A673 (cell line): ENCODE results near the gene KCNAB2. TPM values are rescaled to one million over a fixed set of nuclear protein-coding genes. Genes with fewer than 3 reads are reported as not detected.
"Not testable (repeated sequence)": the region's sequence is repeated elsewhere in the genome, so short reads cannot be mapped to it uniquely, and the experiment has no call there.

Experiments used
- BruUV-seq: library from RNA; stranded (reverse); fragments of 400-500 nt; replicated peaks from 2 replicates; lab custom pipeline; 2021; lab: Mats Ljungman, UMichigan
- CTCF ChIA-PET: fragments of 300-600 bp; sonication (Branson Sonifier 250); formaldehyde crosslinking; loops from one replicate; lab custom pipeline; 2022; ENCODE audit warnings: antibody characterized with exemption; lab: Charles Lee
- POLR2A ChIA-PET: fragments of 300-600 bp; sonication (Branson Sonifier 250); formaldehyde crosslinking; loops from one replicate; lab custom pipeline; 2022; ENCODE audit warnings: antibody characterized with exemption; ENCODE audit not compliant: low non-redundant PET; lab: Charles Lee
- DNase-seq: peaks from one replicate; pipeline ENCODE4 v3.0.0-alpha.2; 2015; ENCODE audit warnings: low spot score
- H3K27ac ChIP-seq: fragments of 200-600 bp; sonication (generic); 2 replicates; pipeline ENCODE4 v1.5.1; 2016; ENCODE audit warnings: mixed run types, low read depth, mild to moderate bottlenecking, mixed read lengths, antibody characterized with exemption, low read length; ENCODE audit not compliant: poor library complexity, severe bottlenecking
- H3K27me3 ChIP-seq: fragments of 200-600 bp; sonication (generic); replicated peaks from 2 replicates; pipeline ENCODE4 v1.6.1; 2017; ENCODE audit warnings: mixed run types, low read depth, mild to moderate bottlenecking, mixed read lengths, antibody characterized with exemption, low read length; ENCODE audit not compliant: insufficient read depth, poor library complexity
- H3K36me3 ChIP-seq: fragments of 200-600 bp; sonication (generic); 2 replicates; pipeline ENCODE4 v1.6.1; 2016; ENCODE audit warnings: mixed run types, mild to moderate bottlenecking, mixed read lengths, antibody characterized with exemption, low read length; ENCODE audit not compliant: insufficient read depth, poor library complexity, severe bottlenecking
- H3K4me1 ChIP-seq: fragments of 200-600 bp; sonication (generic); 2 replicates; pipeline ENCODE4 v1.6.1; 2017; ENCODE audit warnings: mixed run types, mild to moderate bottlenecking, mixed read lengths, antibody characterized with exemption, low read length; ENCODE audit not compliant: insufficient read depth, poor library complexity, severe bottlenecking
- H3K4me3 ChIP-seq: fragments of 200-600 bp; sonication (generic); 2 replicates; pipeline ENCODE4 v1.5.1; 2016; ENCODE audit warnings: low read depth, mixed run types, mild to moderate bottlenecking, mixed read lengths, low read length; ENCODE audit not compliant: poor library complexity, severe bottlenecking
- H3K9me3 ChIP-seq: fragments of 200-600 bp; sonication (generic); 2 replicates; pipeline ENCODE4 v1.6.1; 2016; ENCODE audit warnings: mixed run types, low read depth, mild to moderate bottlenecking, mixed read lengths, antibody characterized with exemption, low read length; ENCODE audit not compliant: poor library complexity, severe bottlenecking
- EZH2 ChIP-seq: fragments of 200-600 bp; sonication (generic); IDR thresholded peaks from 2 replicates; pipeline ENCODE4 v1.6.1; 2017; ENCODE audit warnings: borderline replicate concordance, low read depth, mild to moderate bottlenecking, mixed read lengths, antibody characterized with exemption, low read length; ENCODE audit not compliant: poor library complexity, severe bottlenecking
- intact Hi-C: fragments of 100-400 bp; cut with micrococcal nuclease; formaldehyde crosslinking; loops from one replicate; pipeline ENCODE4 v1.10.0; 2022; ENCODE audit not compliant: unreplicated experiment
- total RNA-seq: library from RNA; stranded (reverse); gene quantifications from 2 replicates; pipeline ENCODE4 v1.2.3, GENCODE V29; 2021
- TF ChIP-seq, protein P1 (sequence below): fragments of 300-800, 200-600 bp; sonication (generic); conservative IDR thresholded peaks from 2 replicates; pipeline ENCODE4 v1.5.1; 2017; ENCODE audit warnings: low read depth, mild to moderate bottlenecking, antibody characterized with exemption, low read length, moderate library complexity, mixed read lengths

The KCNAB2 gene
- total RNA-seq, 1 experiment from 2014 or later: 6.4 TPM

DNA sequence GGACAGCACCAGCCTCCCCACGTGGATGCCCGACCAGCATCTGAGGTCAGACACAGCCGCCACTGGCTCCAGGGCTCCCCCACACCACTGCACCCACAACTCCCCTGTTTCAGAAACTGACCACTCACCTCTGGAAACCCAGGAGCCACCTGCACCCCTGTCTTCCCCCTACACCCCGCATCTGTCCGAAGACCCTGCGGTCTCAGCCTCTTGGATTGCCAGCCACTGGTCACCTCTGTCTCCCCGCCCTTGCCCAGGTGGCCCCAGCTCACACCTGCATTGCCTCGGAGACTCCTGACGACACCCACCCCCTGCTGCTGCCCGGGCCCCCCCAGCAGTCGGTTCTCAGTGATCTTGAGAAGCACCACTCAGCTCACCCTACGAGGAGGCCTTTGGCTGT, 32.2 kb upstream of the KCNAB2 start:
- no peaks in the 10 kb centered on the region for H3K4me1 ChIP-seq
- no peaks in the 10 kb centered on the region for H3K9me3 ChIP-seq
- ChIA-PET POLR2A (no interaction called here), CTCF (no interaction called here)
- TF ChIP-seq, protein P1, sequence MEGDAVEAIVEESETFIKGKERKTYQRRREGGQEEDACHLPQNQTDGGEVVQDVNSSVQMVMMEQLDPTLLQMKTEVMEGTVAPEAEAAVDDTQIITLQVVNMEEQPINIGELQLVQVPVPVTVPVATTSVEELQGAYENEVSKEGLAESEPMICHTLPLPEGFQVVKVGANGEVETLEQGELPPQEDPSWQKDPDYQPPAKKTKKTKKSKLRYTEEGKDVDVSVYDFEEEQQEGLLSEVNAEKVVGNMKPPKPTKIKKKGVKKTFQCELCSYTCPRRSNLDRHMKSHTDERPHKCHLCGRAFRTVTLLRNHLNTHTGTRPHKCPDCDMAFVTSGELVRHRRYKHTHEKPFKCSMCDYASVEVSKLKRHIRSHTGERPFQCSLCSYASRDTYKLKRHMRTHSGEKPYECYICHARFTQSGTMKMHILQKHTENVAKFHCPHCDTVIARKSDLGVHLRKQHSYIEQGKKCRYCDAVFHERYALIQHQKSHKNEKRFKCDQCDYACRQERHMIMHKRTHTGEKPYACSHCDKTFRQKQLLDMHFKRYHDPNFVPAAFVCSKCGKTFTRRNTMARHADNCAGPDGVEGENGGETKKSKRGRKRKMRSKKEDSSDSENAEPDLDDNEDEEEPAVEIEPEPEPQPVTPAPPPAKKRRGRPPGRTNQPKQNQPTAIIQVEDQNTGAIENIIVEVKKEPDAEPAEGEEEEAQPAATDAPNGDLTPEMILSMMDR: no peak
- no peak for TF ChIP-seq EZH2
- no TSS peak for BruUV-seq
- H3K36me3 ChIP-seq: no peaks in the 10 kb centered on the region
- H3K4me3 ChIP-seq: no peak overlapping the region
- no peak overlapping the region for H3K27ac ChIP-seq
- no peaks in the 10 kb centered on the region for H3K27me3 ChIP-seq
- no peak for DNase-seq
- intact Hi-C loops: no loop called here

DNA sequence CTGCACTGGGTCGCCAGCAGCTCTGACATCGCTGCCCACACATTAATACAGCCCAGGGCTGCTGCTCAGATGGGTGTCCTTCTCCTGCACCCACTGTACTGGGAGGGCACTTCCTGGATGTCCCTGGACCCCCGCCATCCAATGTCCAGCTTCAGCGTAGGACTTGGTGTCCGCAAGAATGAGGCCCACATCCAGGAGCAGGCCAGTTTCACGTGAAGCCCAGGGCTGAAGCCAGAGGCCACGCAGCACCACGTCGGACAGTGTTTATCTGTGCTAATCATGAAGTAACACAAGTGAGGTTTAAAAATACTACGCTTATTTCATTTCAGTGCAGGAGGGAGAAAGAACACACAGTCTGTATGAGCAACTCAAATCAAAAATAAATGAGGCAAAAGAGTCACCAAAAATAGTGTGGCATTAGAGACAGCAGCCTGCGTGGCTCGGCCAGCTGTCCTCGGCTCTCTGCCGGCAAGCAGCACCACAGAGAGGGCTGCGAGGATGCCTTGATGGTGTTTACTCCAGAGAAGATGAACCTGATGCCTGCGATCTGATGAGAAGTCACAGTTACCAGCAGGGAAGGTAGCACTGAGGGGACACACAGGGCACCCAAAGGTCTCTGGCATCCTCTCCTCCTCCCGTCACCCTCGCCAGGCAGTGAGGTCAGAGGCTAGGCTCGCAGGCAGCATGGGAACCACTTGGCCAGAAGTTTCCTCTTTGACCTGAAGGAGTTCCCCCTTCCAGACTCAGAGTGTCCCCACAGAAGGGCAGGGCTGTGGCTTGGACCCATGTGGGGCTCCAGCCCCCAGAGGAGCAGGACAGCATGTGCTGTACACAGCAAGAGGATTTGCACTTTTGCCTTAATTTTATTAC, 31.3 kb upstream of the KCNAB2 start:
- BruUV-seq: no TSS peak
- DNase-seq: no peak
- TF ChIP-seq, protein P1: no peak
- no peak for TF ChIP-seq EZH2
- Histone ChIP-seq H3K27ac (no peak overlapping the region), H3K27me3 (no peaks in the 10 kb centered on the region), H3K36me3 (no peaks in the 10 kb centered on the region), H3K4me1 (no peaks in the 10 kb centered on the region), H3K9me3 (no peaks in the 10 kb centered on the region), H3K4me3 (no peak overlapping the region)
- ChIA-PET CTCF (no interaction called here), POLR2A (no interaction called here)
- intact Hi-C loops: no loop called here

DNA sequence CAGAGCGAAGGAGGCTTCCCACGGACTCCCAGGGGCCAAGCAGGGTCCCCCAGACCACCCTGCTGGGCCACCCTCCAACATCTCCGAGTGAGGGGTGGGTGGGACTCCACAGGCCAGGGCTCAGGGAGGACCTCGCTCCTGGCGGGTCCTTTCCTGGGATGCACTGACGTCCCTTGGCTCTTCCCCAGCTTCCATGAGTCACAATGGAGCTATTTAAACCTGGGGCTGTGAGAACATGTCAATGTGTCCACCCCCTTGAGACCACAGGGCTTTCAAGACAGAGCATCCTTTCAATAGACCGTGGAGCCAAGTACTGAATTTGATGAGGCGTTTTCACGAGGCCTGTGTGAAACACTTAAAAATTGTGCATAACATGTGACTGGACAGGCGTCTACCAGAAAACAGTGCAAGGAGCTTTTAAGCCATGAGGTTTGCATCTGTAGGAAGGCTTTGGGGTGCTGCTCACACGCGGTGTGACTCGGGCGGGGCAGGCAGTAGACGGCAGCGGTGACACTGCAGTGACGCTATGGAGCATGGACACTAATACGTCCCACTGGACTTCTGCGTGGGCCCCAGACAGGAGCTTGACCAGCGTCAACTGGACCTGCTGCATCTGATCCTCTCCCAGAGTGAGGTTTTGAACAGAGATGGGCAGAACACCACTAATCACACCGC, 29.4 kb upstream of the KCNAB2 start:
- H3K9me3 ChIP-seq: no peaks in the 10 kb centered on the region
- ChIA-PET POLR2A (no interaction called here), CTCF (no interaction called here)
- TF ChIP-seq, protein P1: no peak
- no peak for TF ChIP-seq EZH2
- no peaks in the 10 kb centered on the region for H3K4me1 ChIP-seq
- H3K27me3 ChIP-seq: no peaks in the 10 kb centered on the region
- H3K36me3 ChIP-seq: no peaks in the 10 kb centered on the region
- DNase-seq: no peak
- no peak overlapping the region for H3K27ac ChIP-seq
- intact Hi-C loops: no loop called here
- no TSS peak for BruUV-seq
- H3K4me3 ChIP-seq: no peak overlapping the region

DNA sequence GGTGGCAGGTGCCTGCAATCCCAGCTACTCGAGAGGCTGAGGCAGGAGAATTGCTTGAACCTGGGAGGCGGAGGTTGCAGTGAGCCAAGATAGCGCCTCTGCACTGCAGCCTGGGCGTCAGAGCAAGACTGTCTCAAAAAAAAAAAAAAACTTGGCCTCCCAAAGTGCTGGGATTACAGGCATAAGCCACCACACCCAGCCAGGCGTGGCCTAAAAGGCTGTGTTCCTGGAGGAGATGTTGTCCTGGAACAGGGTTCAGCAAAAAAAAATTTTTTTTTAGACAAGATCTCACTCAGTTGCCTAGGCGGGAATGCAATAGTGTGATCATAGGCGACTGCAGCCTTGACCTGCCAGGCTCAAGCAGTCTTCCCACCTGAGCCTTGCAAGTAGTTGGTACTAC, 28.0 kb upstream of the KCNAB2 start:
- H3K4me3 ChIP-seq, intact Hi-C loops, H3K4me1 ChIP-seq, H3K36me3 ChIP-seq, H3K9me3 ChIP-seq, H3K27me3 ChIP-seq, H3K27ac ChIP-seq, BruUV-seq, DNase-seq, POLR2A ChIA-PET, CTCF ChIA-PET: not testable (repeated sequence)
